ENCODE measurements around the gene TTLL11.

Gene TTLL11

GRCh38 chr9:121939643-121940042 is 153.5 kb downstream of the TTLL11 start:
- DNase-seq (ENCODE audit: low read depth in 2 of 2) = no peak

- no peak for DNase-seq (ENCODE audit: low read depth in 2 of 2)
Measured at GRCh38 chr9:121938621-121939020, 154.5 kb downstream of the TTLL11 start.

- DNase-seq (ENCODE audit: low read depth in 2 of 2) = no peak
Measured at GRCh38 chr9:121937240-121937639, 155.9 kb downstream of the TTLL11 start.

- DNase-seq (ENCODE audit: low read depth in 2 of 2) = no peak
Measured at GRCh38 chr9:121935739-121936138, 157.4 kb downstream of the TTLL11 start.

- no peak for DNase-seq (ENCODE audit: low read depth in 2 of 2)
Measured at GRCh38 chr9:121930956-121931355, 162.2 kb downstream of the TTLL11 start.

- DNase-seq (ENCODE audit: low read depth in 2 of 2) = no peak
Measured at GRCh38 chr9:121929893-121930875, 162.9 kb downstream of the TTLL11 start.

GRCh38 chr9:121927636-121928035 is 165.5 kb downstream of the TTLL11 start:
- DNase-seq (ENCODE audit: low read depth in 2 of 2) = no peak

- DNase-seq (ENCODE audit: low read depth in 2 of 2) = no peak
Measured at GRCh38 chr9:121927081-121927480, 166.0 kb downstream of the TTLL11 start.

- no peak for DNase-seq (ENCODE audit: low read depth in 2 of 2)
Measured at GRCh38 chr9:121926351-121926801, 166.7 kb downstream of the TTLL11 start.

GRCh38 chr9:121925935-121926334 is 167.2 kb downstream of the TTLL11 start:
- no peak for DNase-seq (ENCODE audit: low read depth in 2 of 2)

- DNase-seq (ENCODE audit: low read depth in 2 of 2) = no peak
Measured at GRCh38 chr9:121924700-121925099, 168.4 kb downstream of the TTLL11 start.

- no peak for DNase-seq (ENCODE audit: low read depth in 2 of 2)
Measured at GRCh38 chr9:121921444-121921843, 171.7 kb downstream of the TTLL11 start.

- no peak for DNase-seq (ENCODE audit: low read depth in 2 of 2)
Measured at GRCh38 chr9:121917375-121918335, 175.5 kb downstream of the TTLL11 start.

GRCh38 chr9:121915304-121915625 is 177.8 kb downstream of the TTLL11 start:
- no peak for DNase-seq (ENCODE audit: low read depth in 2 of 2)

GRCh38 chr9:121914604-121915303 is 178.4 kb downstream of the TTLL11 start:
- DNase-seq (ENCODE audit: low read depth in 2 of 2) = no peak

GRCh38 chr9:121914017-121914595 is 179.0 kb downstream of the TTLL11 start:
- no peak for DNase-seq (ENCODE audit: low read depth in 2 of 2)

GRCh38 chr9:121912812-121913627 is 180.1 kb downstream of the TTLL11 start:
- DNase-seq (ENCODE audit: low read depth in 2 of 2) = no peak

- DNase-seq (ENCODE audit: low read depth in 2 of 2) = no peak
Measured at GRCh38 chr9:121910491-121911040, 182.5 kb downstream of the TTLL11 start.

- DNase-seq (ENCODE audit: low read depth in 2 of 2) = no peak
Measured at GRCh38 chr9:121909111-121909510, 184.0 kb downstream of the TTLL11 start.
